H9 (cell line): ENCODE measurements around the gene HIPK4. TPM values are rescaled to one million over a fixed set of nuclear protein-coding genes. Genes with fewer than 3 reads are reported as not detected.
A peak's percentile ranks its signal among the peaks of the same experiment; 100 is the strongest.

Source experiments
- DNase-seq: peaks from one replicate; pipeline ENCODE4 v3.0.0-alpha.2; 2017
- H2AFZ ChIP-seq: one replicate; pipeline ENCODE4 v1.6.1; 2013; ENCODE audit warnings: mild to moderate bottlenecking, low read length, control low read depth, moderate library complexity
- H2AK5ac ChIP-seq: 2 replicates; pipeline ENCODE4 v1.6.1; 2013; ENCODE audit warnings: low read length, control low read depth, mixed read lengths; ENCODE audit not compliant: insufficient read length
- H2BK120ac ChIP-seq: one replicate; pipeline ENCODE4 v1.6.1; 2013; ENCODE audit warnings: low read depth, mild to moderate bottlenecking, low read length, control low read depth, inconsistent platforms; ENCODE audit not compliant: poor library complexity, severe bottlenecking
- H2BK12ac ChIP-seq: 2 replicates; pipeline ENCODE4 v1.6.1; 2013; ENCODE audit warnings: low read length, control low read depth, mixed read lengths, low read depth; ENCODE audit not compliant: insufficient read length
- H2BK15ac ChIP-seq: 2 replicates; pipeline ENCODE4 v1.6.1; 2013; ENCODE audit warnings: low read depth, low read length, control low read depth
- H2BK20ac ChIP-seq: one replicate; pipeline ENCODE4 v1.6.1; 2013; ENCODE audit warnings: low read depth, mild to moderate bottlenecking, low read length, control low read depth, inconsistent platforms; ENCODE audit not compliant: poor library complexity, severe bottlenecking
- H2BK5ac ChIP-seq: 2 replicates; pipeline ENCODE4 v1.6.1; 2013; ENCODE audit warnings: low read length, control low read depth, mixed read lengths; ENCODE audit not compliant: insufficient read length
- H3K14ac ChIP-seq: 2 replicates; pipeline ENCODE4 v1.6.1; 2013; ENCODE audit warnings: low read length, control low read depth; ENCODE audit not compliant: insufficient read depth
- H3K18ac ChIP-seq: 2 replicates; pipeline ENCODE4 v1.6.1; 2013; ENCODE audit warnings: low read depth, mild to moderate bottlenecking, mixed read lengths, low read length, control low read depth; ENCODE audit not compliant: insufficient read length
- H3K23ac ChIP-seq: 2 replicates; pipeline ENCODE4 v1.6.1; 2013; ENCODE audit warnings: low read length, control low read depth, mixed read lengths, low read depth; ENCODE audit not compliant: insufficient read length
- H3K23me2 ChIP-seq: 2 replicates; pipeline ENCODE4 v1.6.1; 2013; ENCODE audit warnings: low read depth, mild to moderate bottlenecking, mixed read lengths, low read length, control low read depth; ENCODE audit not compliant: insufficient read length, poor library complexity, severe bottlenecking
- H3K27ac ChIP-seq: 2 replicates; pipeline ENCODE4 v1.5.1; 2013; ENCODE audit warnings: low read length, control low read depth, mixed read lengths, low read depth; ENCODE audit not compliant: insufficient read length
- H3K27me3 ChIP-seq: 2 replicates; pipeline ENCODE4 v1.6.1; 2013; ENCODE audit warnings: low read length, control low read depth, inconsistent platforms; ENCODE audit not compliant: insufficient read depth
- H3K4ac ChIP-seq: 2 replicates; pipeline ENCODE4 v1.6.1; 2013; ENCODE audit warnings: low read depth, mild to moderate bottlenecking, control low read depth, inconsistent platforms, low read length, moderate library complexity
- H3K4me1 ChIP-seq: 2 replicates; pipeline ENCODE4 v1.6.1; 2013; ENCODE audit warnings: low read length, control low read depth, inconsistent platforms; ENCODE audit not compliant: insufficient read depth
- H3K4me2 ChIP-seq: 2 replicates; pipeline ENCODE4 v1.6.1; 2013; ENCODE audit warnings: low read length, control low read depth, mixed read lengths; ENCODE audit not compliant: insufficient read length, insufficient read depth
- H3K56ac ChIP-seq: 2 replicates; pipeline ENCODE4 v1.6.1; 2013; ENCODE audit warnings: low read depth, mild to moderate bottlenecking, mixed read lengths, low read length, control low read depth; ENCODE audit not compliant: insufficient read length
- H3K79me1 ChIP-seq: 2 replicates; pipeline ENCODE4 v1.6.1; 2013; ENCODE audit warnings: low read depth, mild to moderate bottlenecking, moderate library complexity, low read length, control low read depth, inconsistent platforms; ENCODE audit not compliant: insufficient read depth, poor library complexity, severe bottlenecking
- H3K79me2 ChIP-seq: 2 replicates; pipeline ENCODE4 v1.6.1; 2013; ENCODE audit warnings: low read length, control low read depth, inconsistent platforms; ENCODE audit not compliant: insufficient read depth
- H3K9ac ChIP-seq: 2 replicates; pipeline ENCODE4 v1.6.1; 2013; ENCODE audit warnings: low read length, control low read depth, mixed read lengths; ENCODE audit not compliant: insufficient read length; ENCODE audit errors: extremely low read depth
- H3K9me3 ChIP-seq: one replicate; pipeline ENCODE4 v1.6.1; 2013; ENCODE audit warnings: low read depth, low read length, inconsistent platforms; ENCODE audit not compliant: control insufficient read depth
- H3T11ph ChIP-seq: one replicate; pipeline ENCODE4 v1.6.1; 2013; ENCODE audit warnings: mild to moderate bottlenecking, low read length, control low read depth, inconsistent platforms
- H4K20me1 ChIP-seq: one replicate; pipeline ENCODE4 v1.6.1; 2013; ENCODE audit not compliant: control insufficient read depth, insufficient read length, insufficient read depth
- H4K5ac ChIP-seq: 2 replicates; pipeline ENCODE4 v1.6.1; 2013; ENCODE audit warnings: low read depth, mild to moderate bottlenecking, mixed read lengths, low read length, control low read depth; ENCODE audit not compliant: insufficient read length
- H4K8ac ChIP-seq: replicated peaks from 2 replicates; pipeline ENCODE4 v1.6.1; 2013; ENCODE audit warnings: low read length, control low read depth, mixed read lengths, low read depth; ENCODE audit not compliant: insufficient read length
- H4K91ac ChIP-seq: 2 replicates; pipeline ENCODE4 v1.6.1; 2013; ENCODE audit warnings: low read depth, mild to moderate bottlenecking, moderate library complexity, mixed read lengths, low read length, control low read depth; ENCODE audit not compliant: insufficient read length
- H3K27ac Mint-ChIP-seq, 3 experiments: 2 replicates in 2 of 3; 3 replicates in 1 of 3; pipeline ENCODE4 v1.8.0; 2020 to 2021; ENCODE audit warnings: mixed read lengths in 3 of 3, mild to moderate bottlenecking in 1 of 3, moderate library complexity in 1 of 3
- H3K27me3 Mint-ChIP-seq: 2 replicates; pipeline ENCODE4 v1.8.0; 2021; ENCODE audit warnings: low read depth, mild to moderate bottlenecking, moderate library complexity, mixed read lengths
- H3K36me3 Mint-ChIP-seq, 3 experiments: 2 replicates in 2 of 3; 3 replicates in 1 of 3; pipeline ENCODE4 v1.8.0; 2020 to 2021; ENCODE audit warnings: low read depth in 3 of 3, mixed read lengths in 3 of 3; ENCODE audit not compliant: insufficient read depth in 1 of 3
- H3K4me1 Mint-ChIP-seq, 2 experiments: 2 replicates each; pipeline ENCODE4 v1.8.0; 2020; ENCODE audit warnings: mixed read lengths in 2 of 2
- H3K4me3 Mint-ChIP-seq, 2 experiments: 2 replicates in 1 of 2; 3 replicates in 1 of 2; pipeline ENCODE4 v1.8.0; 2020 to 2021; ENCODE audit warnings: mild to moderate bottlenecking in 2 of 2, mixed read lengths in 2 of 2, moderate library complexity in 1 of 2
- H3K9me3 Mint-ChIP-seq, 2 experiments: 2 replicates in 1 of 2; 3 replicates in 1 of 2; pipeline ENCODE4 v1.8.0; 2020; ENCODE audit warnings: mild to moderate bottlenecking in 2 of 2, mixed read lengths in 2 of 2, moderate library complexity in 1 of 2
- WGBS: extraction: QIAGEN DNeasy Blood & Tissue Kit; methylation state at CpG from one replicate; pipeline ENCODE4 v1.1.7; 2013; ENCODE audit warnings: missing lambda C conversion rate, low lambda C conversion rate, mixed read lengths; ENCODE audit not compliant: insufficient read length; ENCODE audit errors: extremely low coverage; 5-methylcytosine and 5-hydroxymethylcytosine counted together
- total RNA-seq: library from RNA; stranded (reverse); gene quantifications from 2 replicates; pipeline ENCODE4 v1.2.1, GENCODE V29; 2021
- TF ChIP-seq, protein P1 (sequence below): fragments of 200-600 bp; sonication (generic); conservative IDR thresholded peaks from 3 replicates; pipeline ENCODE4 v1.8.0; 2021; ENCODE audit warnings: antibody characterized with exemption, mild to moderate bottlenecking

HIPK4 gene
- total RNA-seq, 1 experiment from 2014 or later, result 0.15 TPM

DNA sequence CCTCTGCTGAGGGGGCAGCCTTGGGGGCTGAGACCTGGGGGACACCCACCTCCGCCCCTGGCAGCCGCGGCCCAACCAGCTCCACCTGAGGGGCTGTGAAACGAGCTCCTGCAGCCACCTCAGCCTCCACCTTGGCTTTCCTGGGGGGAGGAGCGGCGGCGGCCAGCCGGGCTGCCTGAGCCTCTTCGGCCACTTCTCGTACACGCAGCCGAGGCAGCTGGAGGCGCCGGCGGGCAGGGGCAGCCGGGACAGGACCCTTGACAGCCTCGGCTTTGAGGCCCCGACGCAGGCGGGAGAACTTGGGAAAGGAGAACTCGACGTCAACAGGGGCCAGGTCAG, 7.6 kb upstream of the HIPK4 start:
- no peak overlapping the region for H2AK5ac ChIP-seq
- H4K91ac ChIP-seq, result no peak overlapping the region
- H3T11ph ChIP-seq, result no peak overlapping the region
- H3K4ac ChIP-seq, result no peak overlapping the region
- H3K18ac ChIP-seq, result no peak overlapping the region
- Mint-ChIP-seq H3K27ac (no peak overlapping the region), H3K36me3 (no peaks in the 10 kb centered on the region; a peak in 1 of 7 replicates), H3K4me3 (0 out of 5 replicates have a peak overlapping the region, but pooled peaks of 1 of the 2 experiments have one; percentile 50), H3K27me3 (peaks cover 19% of the 10 kb centered on the region), H3K4me1 (peaks cover 8 to 15% of the 10 kb centered on the region in 2 experiments), H3K9me3 (no peaks in the 10 kb centered on the region)
- H3K23ac ChIP-seq, result no peak overlapping the region
- H4K20me1 ChIP-seq, result no peaks in the 10 kb centered on the region
- H3K27me3 ChIP-seq, result no peaks in the 10 kb centered on the region; the same call in 1 of the 2 replicates
- DNase-seq, result no peak
- no peaks in the 10 kb centered on the region for H3K79me1 ChIP-seq
- H2BK20ac ChIP-seq, result no peak overlapping the region
- H2BK5ac ChIP-seq, result no peak overlapping the region
- no peak overlapping the region for H4K5ac ChIP-seq
- no peaks in the 10 kb centered on the region for H3K4me1 ChIP-seq
- no peak overlapping the region for H3K56ac ChIP-seq
- H2AFZ ChIP-seq, result no peak overlapping the region
- no peak overlapping the region for H3K14ac ChIP-seq
- no peak overlapping the region for H2BK12ac ChIP-seq
- H4K8ac ChIP-seq, result no peak overlapping the region
- no peak overlapping the region for H3K4me2 ChIP-seq
- H3K79me2 ChIP-seq, result no peaks in the 10 kb centered on the region
- H3K27ac ChIP-seq, result no peak overlapping the region
- no peak overlapping the region for H3K9ac ChIP-seq
- no peak overlapping the region for H2BK120ac ChIP-seq
- TF ChIP-seq, protein P1, sequence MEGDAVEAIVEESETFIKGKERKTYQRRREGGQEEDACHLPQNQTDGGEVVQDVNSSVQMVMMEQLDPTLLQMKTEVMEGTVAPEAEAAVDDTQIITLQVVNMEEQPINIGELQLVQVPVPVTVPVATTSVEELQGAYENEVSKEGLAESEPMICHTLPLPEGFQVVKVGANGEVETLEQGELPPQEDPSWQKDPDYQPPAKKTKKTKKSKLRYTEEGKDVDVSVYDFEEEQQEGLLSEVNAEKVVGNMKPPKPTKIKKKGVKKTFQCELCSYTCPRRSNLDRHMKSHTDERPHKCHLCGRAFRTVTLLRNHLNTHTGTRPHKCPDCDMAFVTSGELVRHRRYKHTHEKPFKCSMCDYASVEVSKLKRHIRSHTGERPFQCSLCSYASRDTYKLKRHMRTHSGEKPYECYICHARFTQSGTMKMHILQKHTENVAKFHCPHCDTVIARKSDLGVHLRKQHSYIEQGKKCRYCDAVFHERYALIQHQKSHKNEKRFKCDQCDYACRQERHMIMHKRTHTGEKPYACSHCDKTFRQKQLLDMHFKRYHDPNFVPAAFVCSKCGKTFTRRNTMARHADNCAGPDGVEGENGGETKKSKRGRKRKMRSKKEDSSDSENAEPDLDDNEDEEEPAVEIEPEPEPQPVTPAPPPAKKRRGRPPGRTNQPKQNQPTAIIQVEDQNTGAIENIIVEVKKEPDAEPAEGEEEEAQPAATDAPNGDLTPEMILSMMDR, result no peak
- H3K23me2 ChIP-seq, result peaks cover 7% of the 10 kb centered on the region
- H3K9me3 ChIP-seq, result no peaks in the 10 kb centered on the region
- no CpG with 5 or more reads among the region's 22 CpGs for WGBS
- no peak overlapping the region for H2BK15ac ChIP-seq
